GM21367 (cell line): ENCODE measurements around the gene KRT34.

ENCODE experiments used
- ATAC-seq: cut with Tn5 transposase; IDR thresholded peaks from one replicate; pipeline ENCODE4 v1.9.1; 2021; ENCODE audit not compliant: unreplicated experiment

Gene KRT34

GRCh38 chr17:41333836-41334235 is 48.3 kb downstream of the KRT34 start:
- no peak for ATAC-seq

DNA sequence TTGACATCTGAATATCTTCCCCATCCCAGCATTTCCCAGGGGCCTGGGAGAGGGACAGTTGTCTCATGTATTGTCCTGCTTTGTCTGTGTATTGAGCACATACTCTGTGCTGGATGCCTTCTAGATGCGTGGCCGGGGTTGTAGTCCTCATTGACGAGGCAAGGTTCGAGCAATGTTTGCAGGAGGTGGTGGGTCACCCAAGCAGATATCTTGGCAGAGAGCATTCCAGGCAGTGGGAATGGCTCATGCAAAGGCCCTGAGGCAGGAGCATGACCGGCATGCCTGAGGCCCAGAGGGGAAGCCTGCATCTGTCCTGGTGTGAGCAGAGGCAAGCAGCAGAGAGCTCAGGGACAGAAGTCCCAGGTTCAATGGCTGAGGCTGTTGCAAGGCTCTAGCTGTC is 49.0 kb downstream of the KRT34 start:
- ATAC-seq, result no peak

- ATAC-seq, result no peak
Measured at GRCh38 chr17:41332239-41332638, 49.9 kb downstream of the KRT34 start.

- ATAC-seq, result no peak
Measured at GRCh38 chr17:41331606-41332005, 50.5 kb downstream of the KRT34 start.

- ATAC-seq, result no peak
Measured at GRCh38 chr17:41329279-41329948, 52.7 kb downstream of the KRT34 start.

- no peak for ATAC-seq
Measured at GRCh38 chr17:41328207-41328606, 53.9 kb downstream of the KRT34 start.
